KMS-11 (cell line): ENCODE results near the gene NCAM2.

Experiments
- H2AFZ ChIP-seq: fragments of 200-600 bp; sonication (generic); 2 replicates; pipeline ENCODE4 v1.6.1; 2016; ENCODE audit warnings: antibody characterized with exemption, mixed run types, low read depth
- H3K27ac ChIP-seq: fragments of 200-600 bp; sonication (generic); 2 replicates; pipeline ENCODE4 v1.6.1; 2016; ENCODE audit warnings: mild to moderate bottlenecking, mixed run types
- H3K27me3 ChIP-seq: fragments of 200-600 bp; sonication (generic); 2 replicates; pipeline ENCODE4 v1.6.1; 2017; ENCODE audit warnings: mild to moderate bottlenecking, low read depth, mixed run types, moderate library complexity; ENCODE audit not compliant: insufficient read depth
- H3K36me3 ChIP-seq: fragments of 200-600 bp; sonication (generic); 2 replicates; pipeline ENCODE4 v1.6.1; 2017; ENCODE audit warnings: mild to moderate bottlenecking, mixed run types; ENCODE audit not compliant: insufficient read depth
- H3K4me1 ChIP-seq: fragments of 200-600 bp; sonication (generic); 2 replicates; pipeline ENCODE4 v1.6.1; 2016; ENCODE audit warnings: mild to moderate bottlenecking, low read depth, mixed run types; ENCODE audit not compliant: poor library complexity, severe bottlenecking
- H3K4me2 ChIP-seq: fragments of 200-600 bp; sonication (generic); 2 replicates; pipeline ENCODE4 v1.7.0; 2016; ENCODE audit warnings: mild to moderate bottlenecking, mixed run types
- H3K4me3 ChIP-seq: fragments of 200-600 bp; sonication (generic); IDR thresholded peaks from 2 replicates; pipeline ENCODE4 v1.6.1; 2017; ENCODE audit warnings: low read depth, low read length, mixed read lengths; ENCODE audit not compliant: insufficient read depth
- H3K79me2 ChIP-seq: fragments of 200-600 bp; sonication (generic); 2 replicates; pipeline ENCODE4 v1.6.1; 2016; ENCODE audit warnings: low read depth, mixed run types; ENCODE audit not compliant: insufficient read depth
- H3K9ac ChIP-seq: fragments of 200-600 bp; sonication (generic); 2 replicates; pipeline ENCODE4 v1.6.1; 2016; ENCODE audit warnings: mild to moderate bottlenecking, mixed run types
- H4K20me1 ChIP-seq: fragments of 200-600 bp; sonication (generic); 2 replicates; pipeline ENCODE4 v1.6.1; 2016; ENCODE audit warnings: mild to moderate bottlenecking, mixed run types; ENCODE audit not compliant: insufficient read depth
- CTCF ChIP-seq: fragments of 200-600 bp; sonication (generic); conservative IDR thresholded peaks from 2 replicates; pipeline ENCODE4 v1.6.1; 2017; ENCODE audit warnings: low read depth, mild to moderate bottlenecking, antibody characterized with exemption, low read length, moderate library complexity, mixed read lengths

The NCAM2 gene

GRCh38 chr21:21184771-21185528 is 186.7 kb downstream of the NCAM2 start:
- no peak overlapping the region for H2AFZ ChIP-seq
- no peaks in the 10 kb centered on the region for H3K36me3 ChIP-seq
- no peak for TF ChIP-seq CTCF
- H3K9ac ChIP-seq, result no peak overlapping the region
- H3K4me1 ChIP-seq, result no peaks in the 10 kb centered on the region
- H3K27ac ChIP-seq, result no peak overlapping the region
- no peak overlapping the region for H3K4me3 ChIP-seq
- no peak overlapping the region for H3K4me2 ChIP-seq
- no peaks in the 10 kb centered on the region for H4K20me1 ChIP-seq
- H3K27me3 ChIP-seq, result no peaks in the 10 kb centered on the region
- H3K79me2 ChIP-seq, result no peaks in the 10 kb centered on the region

- H2AFZ ChIP-seq, result no peak overlapping the region
- no peak overlapping the region for H3K4me2 ChIP-seq
- H4K20me1 ChIP-seq, result no peaks in the 10 kb centered on the region
- no peak overlapping the region for H3K27ac ChIP-seq
- H3K4me1 ChIP-seq, result no peaks in the 10 kb centered on the region
- H3K9ac ChIP-seq, result no peak overlapping the region
- no peaks in the 10 kb centered on the region for H3K79me2 ChIP-seq
- no peak overlapping the region for H3K4me3 ChIP-seq
- no peaks in the 10 kb centered on the region for H3K36me3 ChIP-seq
- no peaks in the 10 kb centered on the region for H3K27me3 ChIP-seq
- TF ChIP-seq CTCF, result no peak
These were observed 189.4 kb downstream of the NCAM2 start for GRCh38 chr21:21187579-21187978.

- Histone ChIP-seq H3K4me1 (no peaks in the 10 kb centered on the region), H3K9ac (no peak overlapping the region), H3K79me2 (no peaks in the 10 kb centered on the region), H4K20me1 (no peaks in the 10 kb centered on the region), H2AFZ (no peak overlapping the region), H3K27ac (no peak overlapping the region), H3K27me3 (no peaks in the 10 kb centered on the region), H3K36me3 (no peaks in the 10 kb centered on the region), H3K4me3 (no peak overlapping the region), H3K4me2 (no peak overlapping the region)
- no peak for TF ChIP-seq CTCF
These were observed 190.4 kb downstream of the NCAM2 start for GRCh38 chr21:21188513-21189195.

- H3K27ac ChIP-seq, result no peak overlapping the region
- no peaks in the 10 kb centered on the region for H4K20me1 ChIP-seq
- no peaks in the 10 kb centered on the region for H3K4me1 ChIP-seq
- H2AFZ ChIP-seq, result no peak overlapping the region
- no peaks in the 10 kb centered on the region for H3K27me3 ChIP-seq
- no peaks in the 10 kb centered on the region for H3K36me3 ChIP-seq
- no peak overlapping the region for H3K9ac ChIP-seq
- no peak for TF ChIP-seq CTCF
- no peaks in the 10 kb centered on the region for H3K79me2 ChIP-seq
- no peak overlapping the region for H3K4me3 ChIP-seq
- no peak overlapping the region for H3K4me2 ChIP-seq
These were observed 197.3 kb downstream of the NCAM2 start for GRCh38 chr21:21195417-21195943.
